HG02610 (cell line): ENCODE results near the gene PIANP.
A peak's percentile ranks its signal among the peaks of the same experiment; 100 is the strongest.
"Not testable (repeated sequence)": the region's sequence is repeated elsewhere in the genome, so short reads cannot be mapped to it uniquely, and the experiment has no call there.

ENCODE experiments used
- ATAC-seq: cut with Tn5 transposase; IDR thresholded peaks from one replicate; pipeline ENCODE4 v1.9.1; 2021; ENCODE audit warnings: mild to moderate bottlenecking, moderate library complexity; ENCODE audit not compliant: unreplicated experiment

PIANP gene, protein sequence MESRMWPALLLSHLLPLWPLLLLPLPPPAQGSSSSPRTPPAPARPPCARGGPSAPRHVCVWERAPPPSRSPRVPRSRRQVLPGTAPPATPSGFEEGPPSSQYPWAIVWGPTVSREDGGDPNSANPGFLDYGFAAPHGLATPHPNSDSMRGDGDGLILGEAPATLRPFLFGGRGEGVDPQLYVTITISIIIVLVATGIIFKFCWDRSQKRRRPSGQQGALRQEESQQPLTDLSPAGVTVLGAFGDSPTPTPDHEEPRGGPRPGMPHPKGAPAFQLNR

DNA sequence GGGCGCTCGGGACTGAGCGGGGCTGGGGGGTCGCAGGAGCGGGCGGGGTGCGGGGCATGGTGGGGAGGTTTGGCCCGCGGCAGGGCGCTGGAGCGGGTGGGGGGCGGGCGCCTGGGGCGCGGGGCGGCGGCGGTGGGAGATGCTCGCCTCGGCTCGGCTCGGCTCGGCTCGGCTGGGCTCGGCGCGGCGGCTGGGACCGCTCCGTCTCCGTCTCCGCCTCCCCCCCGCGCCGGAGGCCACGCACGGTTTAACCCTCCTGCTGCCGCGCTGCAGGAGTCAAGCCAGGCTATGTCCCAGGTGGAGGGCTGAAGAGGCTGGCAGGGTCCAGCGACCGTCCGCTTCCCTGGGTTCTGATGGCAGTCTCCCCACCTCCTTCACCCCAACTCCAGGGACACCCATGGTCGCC is at the start of gene PIANP:
TSS of gene PIANP (minus strand) at position 170 of the 406 bp plus-strand sequence. CDS start 2,754 bp downstream, outside the sequence.
- ATAC-seq = no peak

DNA sequence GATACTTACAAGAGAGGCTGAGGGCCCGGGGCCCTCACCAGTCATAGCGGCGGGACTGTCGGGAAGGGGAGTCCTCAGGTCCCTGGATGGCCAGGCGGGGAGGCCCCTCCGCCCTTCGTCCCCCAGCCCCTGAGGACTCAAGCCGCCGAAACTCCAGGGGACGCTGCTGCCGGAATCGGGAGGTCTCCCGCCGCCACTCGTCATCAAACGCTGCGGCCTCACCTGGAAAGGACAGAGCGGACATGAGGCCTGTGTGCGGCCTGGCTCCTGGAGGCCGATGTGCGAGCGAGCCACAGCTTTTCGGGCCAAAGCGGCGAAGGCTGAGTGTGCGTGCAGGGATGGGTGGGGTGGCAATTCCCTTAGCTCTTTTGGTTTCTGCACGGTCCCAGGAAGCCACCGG is 48.1 kb upstream of the PIANP start:
- no peak for ATAC-seq

DNA sequence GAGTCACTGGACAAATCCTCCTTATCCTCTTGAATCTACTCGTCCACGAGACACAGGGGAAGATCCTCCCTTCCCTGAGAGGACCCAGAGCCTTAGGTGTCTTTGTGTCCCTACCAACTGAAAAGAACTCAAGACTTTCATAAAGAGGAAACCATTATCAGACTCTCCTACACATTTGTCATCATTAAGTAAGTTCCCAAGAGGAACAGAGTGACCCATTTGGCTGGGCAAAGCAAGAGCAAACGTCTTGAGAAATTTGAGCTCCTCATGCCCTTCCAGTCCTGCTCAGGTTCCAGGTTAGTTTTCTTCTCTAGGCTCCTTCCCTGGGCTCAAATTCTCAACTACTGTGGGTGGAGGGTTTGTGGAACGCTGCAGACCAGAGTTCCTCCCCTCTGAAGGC is 46.6 kb upstream of the PIANP start:
- ATAC-seq = no peak

DNA sequence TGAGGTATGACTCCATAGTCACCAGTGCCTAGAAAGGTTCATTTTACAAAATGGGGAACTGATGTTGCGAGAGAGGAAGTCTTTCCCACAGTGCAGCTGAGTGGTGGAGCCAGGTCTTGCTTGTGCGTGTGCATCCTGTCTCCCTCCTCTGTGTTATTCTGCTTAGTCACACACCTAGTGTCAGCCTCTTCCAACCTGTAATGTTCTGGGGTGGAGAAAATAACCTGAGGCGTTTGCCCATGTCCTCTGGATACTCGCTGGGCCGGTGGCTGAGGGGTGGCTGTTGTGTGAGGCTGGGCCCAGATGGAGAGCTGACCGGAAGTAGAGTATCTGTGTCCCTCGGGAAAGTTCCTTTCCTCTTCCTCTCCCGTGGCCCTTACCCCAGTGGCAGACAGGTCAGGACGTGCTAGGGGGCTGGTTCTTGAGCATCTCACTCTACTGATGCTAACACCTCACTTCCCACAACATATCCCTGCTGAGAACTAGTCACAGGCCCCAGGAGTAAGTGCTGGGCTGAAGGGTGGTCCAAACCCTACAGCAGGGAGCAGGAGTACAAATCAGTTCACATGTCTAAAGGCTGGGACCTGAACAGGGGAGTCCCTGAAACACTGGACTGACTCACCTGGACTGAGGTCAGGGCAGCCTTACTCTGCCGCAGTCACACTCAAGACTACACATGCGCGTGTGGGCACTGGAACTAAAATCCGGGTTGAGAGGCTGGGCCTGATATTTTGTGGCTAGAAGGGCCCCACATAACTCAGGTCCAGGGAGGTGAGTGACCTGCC is 45.3 kb upstream of the PIANP start:
- ATAC-seq = no peak

DNA sequence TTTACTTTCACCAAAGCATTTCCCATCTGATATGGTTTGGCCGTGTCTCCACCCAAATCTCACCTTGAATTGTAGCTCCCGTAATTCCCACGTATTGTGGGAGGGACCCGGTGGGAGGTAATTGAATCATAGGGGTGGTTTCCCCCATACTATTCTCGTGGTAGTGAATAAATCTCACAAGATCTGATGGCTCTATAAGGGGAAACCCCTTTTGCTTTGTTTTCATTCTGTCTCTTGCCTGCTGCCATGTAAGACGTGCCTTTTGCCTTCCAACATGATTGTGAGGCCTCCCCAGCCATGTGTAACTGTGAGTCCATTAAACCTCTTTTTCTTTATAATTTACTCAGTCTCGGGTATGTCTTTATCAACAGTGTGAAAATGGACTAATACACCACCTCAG is 42.7 kb upstream of the PIANP start:
- ATAC-seq = not testable (repeated sequence)

DNA sequence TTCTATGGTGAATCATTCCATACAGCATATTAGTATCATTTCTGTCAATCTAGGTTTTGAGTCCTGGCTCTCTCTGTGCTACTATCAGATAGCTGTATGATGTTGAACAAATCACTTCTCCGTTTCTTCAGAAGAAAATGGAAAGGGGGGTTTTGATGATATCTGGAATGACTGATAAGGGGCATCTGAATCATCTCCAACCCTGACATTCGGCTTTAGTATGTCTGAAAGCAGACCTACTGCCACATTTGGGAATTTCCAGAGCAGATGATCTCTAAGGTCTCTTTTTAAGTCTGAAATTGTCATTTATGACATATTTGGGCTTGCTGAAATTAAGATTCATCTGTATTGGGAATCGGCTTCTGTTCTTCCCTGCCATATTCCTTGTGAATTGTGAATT is 42.2 kb upstream of the PIANP start:
- ATAC-seq = no peak

DNA sequence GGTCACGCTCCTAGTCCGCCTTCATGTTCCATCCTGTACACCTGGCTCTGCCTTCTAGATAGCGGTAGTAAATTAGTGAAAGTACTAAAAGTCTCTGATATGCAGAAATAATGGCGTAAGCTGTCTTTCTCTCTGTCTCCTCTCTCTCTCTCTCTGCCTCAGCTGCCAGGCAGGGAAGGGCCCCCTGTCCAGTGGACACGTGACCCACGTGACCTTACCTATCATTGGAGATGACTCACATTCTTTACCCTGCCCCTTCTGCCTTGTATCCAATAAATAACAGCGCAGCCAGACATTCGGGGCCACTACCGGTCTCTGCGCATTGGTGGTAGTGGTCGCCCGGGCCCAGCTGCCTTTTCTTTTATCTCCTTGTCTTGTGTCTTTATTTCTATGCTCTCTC is 41.5 kb upstream of the PIANP start:
- ATAC-seq = not testable (repeated sequence)

DNA sequence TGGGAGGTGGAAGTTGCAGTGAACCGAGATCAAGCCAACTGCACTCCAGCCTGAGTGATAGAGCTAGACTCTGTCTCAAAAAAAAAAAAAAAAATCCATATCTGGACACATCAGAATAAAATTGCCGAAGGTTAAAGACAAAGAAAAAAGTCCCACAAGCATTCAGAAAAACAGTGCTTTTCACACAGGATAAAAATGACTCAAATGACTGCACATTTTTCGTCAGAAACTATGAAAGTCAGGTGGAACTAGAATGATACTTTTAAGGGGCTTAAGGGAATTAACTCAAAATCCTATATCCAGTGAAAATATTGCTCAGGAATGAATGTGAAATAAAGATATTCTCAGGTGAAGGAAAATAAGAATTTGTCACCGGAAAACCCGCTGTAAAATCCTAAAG is 36.1 kb upstream of the PIANP start:
- ATAC-seq = no peak

DNA sequence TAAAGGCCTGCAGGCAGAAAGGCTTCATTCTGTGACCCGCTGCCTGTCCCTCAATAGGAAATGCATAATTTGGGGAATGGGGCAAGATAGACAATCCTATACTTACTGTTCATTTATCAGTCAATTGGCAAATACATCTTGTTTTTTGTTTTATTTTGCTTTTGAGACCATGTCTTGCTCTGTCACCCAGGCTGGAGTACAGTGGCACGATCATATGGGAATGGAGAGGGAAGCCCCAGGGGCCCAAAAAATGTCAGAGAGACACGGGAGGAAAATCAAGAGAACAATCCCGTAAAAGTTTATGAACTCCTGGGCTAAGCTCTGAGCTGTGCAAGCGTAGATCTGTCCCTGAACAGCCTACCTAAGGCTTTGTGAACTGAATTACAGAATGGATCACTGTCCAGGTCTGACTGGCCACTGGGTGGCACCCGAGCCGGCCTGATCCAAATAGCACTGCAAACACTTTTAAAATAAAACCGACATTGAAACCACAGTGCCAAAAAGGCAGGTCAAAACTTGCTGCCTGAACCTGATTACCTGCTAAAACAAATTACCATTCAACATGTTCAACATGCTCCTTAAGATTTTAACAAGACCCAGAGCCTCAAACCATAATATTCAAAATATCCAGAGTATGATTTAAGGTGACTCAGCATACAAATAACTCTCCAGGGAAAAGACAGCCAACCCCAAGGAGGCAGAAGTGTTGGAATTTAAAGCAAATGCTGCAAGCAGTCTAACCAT is 35.0 kb upstream of the PIANP start:
- ATAC-seq = no peak

DNA sequence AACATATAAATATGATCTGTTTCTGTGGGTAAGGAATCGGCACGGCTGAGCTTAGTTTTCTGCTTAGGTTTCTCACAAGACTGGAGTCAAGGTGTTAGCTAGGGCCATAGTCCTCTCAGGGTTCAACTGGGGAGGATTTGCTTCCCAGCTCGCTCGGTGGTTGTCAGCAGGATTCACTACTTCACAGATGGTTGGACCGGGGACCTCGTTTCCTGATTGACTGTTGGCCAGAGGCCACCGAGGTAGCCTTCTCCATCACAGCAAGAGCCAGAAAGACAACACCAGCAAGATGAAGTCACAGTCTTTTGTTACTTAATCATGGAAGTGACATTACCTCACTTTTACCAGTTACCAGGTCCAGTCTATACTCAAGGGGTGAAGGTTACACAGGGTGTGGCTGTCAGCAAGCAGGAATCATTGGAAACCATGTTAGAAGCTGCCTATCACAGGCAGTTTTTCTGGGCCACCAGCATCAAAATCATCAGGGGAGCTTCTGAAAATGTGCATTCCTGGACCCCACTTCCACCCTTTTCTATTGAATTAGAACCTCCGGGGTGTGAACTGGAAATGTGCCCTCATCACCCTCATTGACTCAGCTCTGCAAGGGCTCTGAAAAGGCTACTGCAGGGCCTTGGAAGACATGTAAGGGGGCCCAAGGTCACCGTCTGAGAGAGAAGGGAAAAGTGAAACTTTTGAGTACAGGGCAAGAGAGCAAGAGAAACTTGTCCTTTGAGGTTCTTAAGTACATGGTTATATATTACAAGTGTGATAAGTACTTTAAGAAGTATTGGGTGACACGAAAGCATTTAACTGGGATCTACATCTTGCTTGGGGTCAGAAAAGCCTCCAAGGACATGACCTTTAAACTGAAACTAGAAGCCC is 34.1 kb upstream of the PIANP start:
- ATAC-seq = no peak

DNA sequence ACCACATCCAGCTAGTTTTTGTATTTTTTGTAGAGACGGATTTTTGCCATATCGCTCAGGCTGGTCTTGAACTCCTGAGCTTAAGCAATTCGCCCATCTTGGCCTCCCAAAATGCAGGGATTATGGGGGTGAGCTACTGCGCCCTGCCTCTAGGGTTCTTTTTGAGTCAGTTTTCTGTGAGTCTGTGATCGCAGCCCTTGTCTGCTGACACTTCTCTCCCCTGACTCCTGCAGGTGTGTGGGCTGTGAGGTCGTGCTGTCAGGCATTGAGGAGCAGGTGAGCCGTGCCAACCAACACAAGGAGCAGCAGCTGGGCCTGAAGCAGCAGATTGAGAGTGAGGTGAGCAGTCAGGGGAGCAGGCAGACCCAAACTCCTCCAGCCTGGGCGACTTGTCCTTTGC is 29.6 kb upstream of the PIANP start:
- no peak for ATAC-seq

DNA sequence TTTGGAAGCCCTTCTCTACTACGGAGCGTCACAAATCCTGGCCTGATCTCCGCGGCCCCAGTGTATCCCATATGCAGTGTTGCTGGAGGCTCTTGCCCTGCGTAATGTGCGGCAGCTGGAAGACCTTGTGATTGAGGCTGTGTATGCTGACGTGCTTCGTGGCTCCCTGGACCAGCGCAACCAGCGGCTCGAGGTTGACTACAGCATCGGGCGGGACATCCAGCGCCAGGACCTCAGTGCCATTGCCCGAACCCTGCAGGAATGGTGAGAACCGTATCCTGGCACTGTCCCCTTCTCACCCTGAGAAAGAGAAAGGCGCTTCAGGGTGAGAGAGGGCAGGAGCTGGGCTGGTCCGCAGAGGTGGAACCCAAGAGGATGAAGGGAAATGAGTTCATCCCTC is 28.6 kb upstream of the PIANP start:
- ATAC-seq = no peak

DNA sequence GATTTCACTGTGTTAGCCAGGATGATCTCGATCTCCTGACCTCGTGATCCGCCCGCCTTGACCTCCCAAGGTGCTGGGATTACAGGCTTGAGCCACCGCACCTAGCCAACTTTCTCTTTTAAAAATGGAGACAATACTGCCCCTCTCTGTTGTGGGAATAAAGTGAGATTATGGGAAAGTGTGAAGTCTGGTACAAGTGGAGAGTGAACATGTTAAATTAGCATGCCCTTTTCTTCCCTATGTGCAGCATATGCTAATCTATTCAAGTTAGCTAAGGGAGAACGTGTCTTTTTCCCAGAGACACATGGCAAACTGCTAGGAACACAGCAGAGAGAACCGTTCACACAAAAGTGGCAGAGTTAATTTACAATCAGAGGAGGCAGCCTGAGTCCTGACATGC is 24.7 kb upstream of the PIANP start:
- ATAC-seq = no peak

DNA sequence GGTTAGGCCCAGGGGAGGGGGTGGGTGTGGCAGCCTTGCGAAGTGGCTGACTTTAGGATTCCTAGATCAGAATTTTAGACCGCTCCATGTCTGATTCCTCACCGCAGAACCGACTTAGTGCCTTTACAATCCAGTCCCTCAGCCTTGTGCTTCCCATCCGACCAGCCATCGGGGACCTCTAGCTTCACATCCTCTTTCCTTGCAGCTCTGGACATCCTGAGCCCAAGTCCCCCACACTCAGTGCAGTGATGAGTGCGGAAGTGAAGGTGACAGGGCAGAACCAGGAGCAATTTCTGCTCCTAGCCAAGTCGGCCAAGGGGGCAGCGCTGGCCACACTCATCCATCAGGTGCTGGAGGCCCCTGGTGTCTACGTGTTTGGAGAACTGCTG is 23.8 kb upstream of the PIANP start:
- peak; percentile 18 for ATAC-seq

DNA sequence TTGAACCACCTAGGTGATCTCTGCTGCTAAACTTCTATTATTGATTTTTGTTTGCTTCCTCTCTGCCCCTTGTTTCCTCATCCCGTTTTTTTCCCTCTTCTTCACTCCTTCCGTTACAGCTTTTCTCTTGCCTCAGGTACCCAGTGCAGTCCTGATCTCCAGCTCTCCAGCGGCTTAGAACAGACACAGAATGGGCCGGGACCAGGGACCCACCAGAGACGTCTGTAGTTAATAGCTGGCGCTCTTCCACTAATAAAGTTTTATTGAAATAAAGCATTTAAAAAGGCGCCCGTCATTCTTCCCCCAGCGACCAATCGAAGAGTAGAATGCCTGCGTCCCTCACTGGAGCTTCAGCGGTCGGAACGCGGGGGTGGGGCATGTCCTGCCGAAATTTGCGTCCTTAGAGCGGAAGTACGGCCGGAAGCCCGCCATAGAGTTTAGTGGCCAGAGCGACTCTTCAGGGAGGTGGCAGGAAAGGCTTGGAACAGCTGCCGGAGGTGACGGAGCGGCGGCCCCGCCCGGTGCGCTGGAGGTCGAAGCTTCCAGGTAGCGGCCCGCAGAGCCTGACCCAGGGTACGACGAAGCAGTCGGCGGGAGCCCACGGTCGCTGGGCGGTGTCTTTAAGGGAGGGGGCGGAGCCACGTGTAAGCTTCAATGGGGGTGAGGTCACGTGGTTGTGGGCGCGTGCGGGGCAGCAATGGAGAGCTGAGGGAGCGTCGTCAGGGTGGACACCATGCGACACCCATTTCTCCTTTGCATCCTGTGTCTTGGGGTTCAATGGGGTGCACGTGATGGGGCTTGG is 23.2 kb upstream of the PIANP start, which contains the start of gene COPS7A:
TSS of gene COPS7A (plus strand) at position 440 of the 802 bp plus-strand sequence. CDS start 611 bp downstream, outside the sequence.
- peak; percentile 93 for ATAC-seq

DNA sequence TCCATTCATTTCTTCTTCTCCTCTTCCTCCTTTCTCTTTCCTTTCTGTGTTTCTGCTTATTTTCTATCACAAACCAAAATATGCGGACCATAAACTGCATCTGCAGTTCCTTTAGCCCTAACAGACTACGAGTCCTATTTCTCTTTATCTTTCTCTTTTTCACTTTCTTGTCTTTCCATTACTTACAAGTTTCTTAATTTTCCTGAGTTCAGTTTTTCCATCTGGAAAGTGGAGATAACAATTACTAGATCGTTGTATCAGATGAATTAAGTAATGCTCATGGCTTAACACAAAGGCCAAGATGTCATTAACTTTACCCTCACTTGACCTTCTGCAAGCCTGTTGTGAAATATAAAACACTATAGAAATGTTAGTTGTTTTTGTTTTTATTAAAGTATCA is 22.2 kb upstream of the PIANP start:
- ATAC-seq = no peak

DNA sequence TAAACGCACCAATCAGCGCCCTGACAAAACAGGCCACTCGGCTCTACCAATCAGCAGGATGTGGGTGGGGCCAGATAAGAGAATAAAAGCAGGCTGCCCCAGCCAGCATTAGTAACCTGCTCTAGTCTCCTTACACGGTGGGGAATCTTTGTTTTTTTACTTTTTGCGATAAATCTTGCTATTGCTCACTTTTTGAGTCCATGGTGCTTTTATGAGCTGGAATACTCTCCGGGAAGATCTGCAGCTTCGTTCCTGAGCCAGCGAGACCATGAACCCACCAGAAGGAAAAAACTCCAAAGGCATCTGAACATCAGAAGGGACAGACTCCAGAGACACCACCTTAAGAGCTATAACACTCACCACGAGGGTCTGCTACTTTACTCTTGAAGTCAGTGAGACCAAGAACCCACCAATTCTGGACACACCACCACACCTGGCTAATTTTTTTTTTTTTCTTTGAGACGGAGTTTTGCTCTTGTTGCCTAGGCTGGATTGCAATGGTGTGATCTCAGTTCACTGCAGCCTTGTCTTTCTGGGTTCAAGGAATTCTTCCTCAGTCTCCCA is 16.3 kb upstream of the PIANP start:
- ATAC-seq = no peak

DNA sequence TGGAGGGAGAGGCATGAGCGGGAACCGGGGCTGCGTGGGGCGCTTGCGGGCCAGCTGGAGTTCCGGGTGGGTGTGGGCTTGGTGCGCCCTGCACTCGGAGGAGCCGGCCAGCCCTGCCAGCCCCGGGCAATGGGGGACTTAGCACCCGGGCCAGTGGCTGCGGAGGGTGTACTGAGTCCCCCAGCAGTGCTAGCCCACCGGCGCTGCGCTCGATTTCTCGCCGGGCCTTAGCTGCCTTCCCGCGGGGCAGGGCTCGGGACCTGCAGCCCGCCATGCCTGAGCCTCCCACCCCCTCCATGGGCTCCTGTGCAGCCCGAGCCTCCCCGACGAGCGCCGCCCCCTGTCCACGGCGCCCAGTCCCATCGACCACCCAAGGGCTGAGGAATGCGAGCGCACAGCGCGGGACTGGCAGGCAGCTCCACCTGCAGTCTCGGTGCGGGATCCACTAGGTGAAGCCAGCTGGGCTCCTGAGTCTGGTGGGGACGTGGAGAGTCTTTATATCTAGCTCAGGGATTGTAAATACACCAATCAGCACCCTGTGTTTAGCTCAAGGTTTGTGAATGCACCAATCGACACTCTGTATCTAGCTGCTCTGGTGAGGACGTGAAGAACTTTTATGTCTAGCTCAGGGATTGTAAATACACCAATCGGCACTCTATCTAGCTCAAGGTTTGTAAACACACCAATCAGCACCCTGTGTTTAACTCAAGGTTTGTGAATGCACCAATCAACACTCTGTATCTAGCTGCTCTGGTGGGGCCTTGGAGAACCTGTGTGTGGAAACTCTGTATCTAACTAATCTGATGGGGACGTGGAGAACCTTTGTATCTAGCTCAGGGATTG is 15.6 kb upstream of the PIANP start:
- ATAC-seq = not testable (repeated sequence)

DNA sequence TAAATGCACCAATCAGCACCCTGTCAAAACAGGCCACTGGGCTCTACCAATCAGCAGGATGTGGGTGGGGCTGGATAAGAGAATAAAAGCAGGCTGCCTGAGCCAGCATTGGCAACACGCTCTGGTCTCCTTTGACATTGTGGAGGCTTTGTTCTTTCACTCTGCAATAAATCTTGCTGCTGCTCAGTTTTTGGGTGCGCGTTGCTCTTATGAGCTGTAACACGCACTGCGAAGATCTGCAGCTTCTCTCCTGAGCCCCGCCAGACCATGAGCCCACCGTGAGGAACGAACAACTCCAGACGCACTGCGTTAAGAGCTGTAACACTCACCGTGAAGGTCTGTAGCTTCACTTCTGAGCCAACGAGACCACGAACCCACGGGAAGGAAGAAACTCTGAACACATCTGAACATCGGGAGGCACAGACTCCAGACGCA is 8.4 kb upstream of the PIANP start:
- ATAC-seq = no peak
